Retinal pigment epithelial cell (primary cell): Measurements from ENCODE around the gene MOB4.

Experiments used
- DNase-seq: peaks from one replicate; pipeline ENCODE4 v3.0.0-alpha.2; 2010; ENCODE audit warnings: low read depth
- H3K4me3 ChIP-seq: 2 replicates; pipeline ENCODE4 v1.5.1; 2011; ENCODE audit warnings: mild to moderate bottlenecking, low read length, control low read depth, moderate library complexity
- CTCF ChIP-seq: conservative IDR thresholded peaks from 2 replicates; pipeline ENCODE4 v1.5.1; 2011; ENCODE audit warnings: low read depth, low read length, control low read depth, inconsistent platforms

Gene MOB4

GRCh38 chr2:197500503-197501131, 15.2 kb upstream of the MOB4 start:
- DNase-seq: no peak
- H3K4me3 ChIP-seq: peak overlapping the region; percentile 91
- TF ChIP-seq CTCF: no peak

GRCh38 chr2:197502201-197502600, 13.7 kb upstream of the MOB4 start:
- TF ChIP-seq CTCF: no peak
- peak overlapping the region; percentile 91 for H3K4me3 ChIP-seq
- DNase-seq: no peak

- no peak for DNase-seq
- TF ChIP-seq CTCF: no peak
- no peak overlapping the region for H3K4me3 ChIP-seq
These were observed 13.2 kb upstream of the MOB4 start for GRCh38 chr2:197502685-197503084.

GRCh38 chr2:197504000-197504399, 11.9 kb upstream of the MOB4 start:
- no peak for TF ChIP-seq CTCF
- no peak for DNase-seq
- no peak overlapping the region for H3K4me3 ChIP-seq

GRCh38 chr2:197504512-197504911, 11.4 kb upstream of the MOB4 start:
- no peak for TF ChIP-seq CTCF
- DNase-seq: no peak
- H3K4me3 ChIP-seq: no peak overlapping the region

- no peak for DNase-seq
- no peak overlapping the region for H3K4me3 ChIP-seq
- no peak for TF ChIP-seq CTCF
These were observed 9.2 kb upstream of the MOB4 start for GRCh38 chr2:197506658-197507057.

- no peak for TF ChIP-seq CTCF
- no peak for DNase-seq
- H3K4me3 ChIP-seq: no peak overlapping the region
These were observed 2.0 kb upstream of the MOB4 start for GRCh38 chr2:197513915-197514314.
